Epithelial cell of prostate (primary cell): ENCODE results near the gene NAV1.
A peak's percentile ranks its signal among the peaks of the same experiment; 100 is the strongest.
"Not testable (repeated sequence)": the region's sequence is repeated elsewhere in the genome, so short reads cannot be mapped to it uniquely, and the experiment has no call there.

Experiments
- DNase-seq: peaks from one replicate; pipeline ENCODE4 v3.0.0-alpha.2; 2011; ENCODE audit warnings: low read depth, low spot score
- H3K27ac ChIP-seq: fragments of 450-650 bp; 2 replicates; pipeline ENCODE4 v1.5.1; 2017; ENCODE audit warnings: mild to moderate bottlenecking

The NAV1 gene

DNA sequence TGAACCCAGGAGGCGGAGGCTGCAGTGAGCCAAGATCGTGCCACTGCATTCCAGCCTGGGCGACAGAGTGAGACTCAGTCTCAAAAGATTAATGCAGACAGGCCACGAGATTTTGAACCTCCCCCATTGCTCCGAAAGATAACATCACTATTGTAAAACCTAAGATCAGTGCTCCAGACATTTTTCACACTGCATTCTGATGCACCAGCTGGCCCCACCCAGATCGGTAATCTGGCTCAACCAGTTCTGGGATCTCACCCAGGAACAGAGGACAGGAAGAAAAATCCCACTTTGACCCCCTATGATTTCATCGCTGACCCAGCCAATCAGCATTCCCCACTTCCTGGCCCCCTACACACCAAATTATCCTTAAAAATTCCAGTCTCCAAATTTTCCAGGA, 21.3 kb upstream of the NAV1 start:
- H3K27ac ChIP-seq: peak overlapping the region; percentile 69
- no peak for DNase-seq

DNA sequence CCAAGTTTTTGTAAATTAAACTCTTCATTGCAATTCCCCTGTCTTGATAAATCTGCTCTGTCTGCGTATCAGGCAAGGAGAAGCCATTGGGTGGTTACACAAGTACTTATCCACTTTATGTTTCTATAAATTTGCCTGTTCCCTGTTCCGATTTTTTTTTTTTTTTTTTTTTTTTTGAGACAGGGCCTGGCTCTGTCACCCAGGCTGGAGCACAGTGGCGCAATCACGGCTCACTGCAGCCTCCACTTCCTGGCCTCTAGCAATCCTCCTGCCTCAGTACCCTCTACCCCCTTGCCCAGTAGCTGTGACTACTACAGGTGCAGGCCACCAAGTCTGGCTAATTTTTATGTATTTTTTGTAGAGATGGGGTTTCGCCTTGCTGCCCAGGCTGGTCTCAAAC, 20.9 kb upstream of the NAV1 start:
- peak overlapping the region; percentile 69 for H3K27ac ChIP-seq
- no peak for DNase-seq

DNA sequence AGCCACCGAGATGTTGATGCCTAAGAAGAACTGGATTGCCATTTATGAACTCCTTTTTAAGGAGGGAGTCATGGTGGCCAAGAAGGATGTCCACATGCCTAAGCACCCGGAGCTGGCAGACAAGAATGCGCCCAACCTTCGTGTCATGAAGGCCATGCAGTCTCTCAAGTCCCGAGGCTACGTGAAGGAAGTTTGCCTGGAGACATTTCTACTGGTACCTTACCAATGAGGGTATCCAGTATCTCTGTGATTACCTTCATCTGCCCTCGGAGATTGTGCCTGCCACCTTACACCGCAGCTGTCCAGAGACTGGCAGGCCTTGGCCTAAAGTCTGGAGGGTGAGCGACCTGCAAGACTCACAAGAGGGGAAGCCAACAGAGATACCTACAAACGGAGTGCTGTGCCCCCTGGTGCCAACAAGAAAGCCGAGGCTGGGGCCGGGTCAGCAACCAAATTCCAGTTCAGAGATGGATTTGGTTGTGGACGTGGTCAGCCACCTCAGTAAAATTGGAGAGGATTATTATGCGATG, 18.8 kb upstream of the NAV1 start:
- H3K27ac ChIP-seq, DNase-seq: not testable (repeated sequence)

DNA sequence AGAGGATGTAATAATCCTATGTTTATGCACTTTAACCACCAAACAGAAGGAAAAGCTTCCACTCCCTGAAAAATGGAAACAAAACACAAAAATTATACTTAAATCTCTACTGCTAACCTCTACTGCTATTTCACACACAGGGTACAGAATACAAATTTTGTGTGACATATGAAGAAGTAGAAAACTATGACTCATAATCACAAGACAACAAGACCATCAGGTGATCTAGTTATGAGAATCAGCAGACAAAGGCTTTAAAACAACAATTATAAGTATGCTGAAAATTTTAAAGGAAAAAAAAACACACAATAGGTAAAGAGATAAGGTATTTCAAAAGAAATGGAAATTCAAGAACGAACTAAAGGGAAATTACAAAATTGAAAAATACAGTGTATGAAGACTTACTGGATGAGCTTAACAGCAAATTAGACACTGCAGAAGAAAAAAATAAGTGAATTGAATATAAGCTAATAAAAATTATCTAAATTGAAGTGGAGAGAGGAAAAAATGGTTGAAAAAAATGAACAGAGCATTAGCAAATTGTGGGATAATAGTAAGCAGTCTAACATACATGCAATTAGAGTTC, 13.6 kb upstream of the NAV1 start:
- no peak for DNase-seq
- no peak overlapping the region for H3K27ac ChIP-seq

DNA sequence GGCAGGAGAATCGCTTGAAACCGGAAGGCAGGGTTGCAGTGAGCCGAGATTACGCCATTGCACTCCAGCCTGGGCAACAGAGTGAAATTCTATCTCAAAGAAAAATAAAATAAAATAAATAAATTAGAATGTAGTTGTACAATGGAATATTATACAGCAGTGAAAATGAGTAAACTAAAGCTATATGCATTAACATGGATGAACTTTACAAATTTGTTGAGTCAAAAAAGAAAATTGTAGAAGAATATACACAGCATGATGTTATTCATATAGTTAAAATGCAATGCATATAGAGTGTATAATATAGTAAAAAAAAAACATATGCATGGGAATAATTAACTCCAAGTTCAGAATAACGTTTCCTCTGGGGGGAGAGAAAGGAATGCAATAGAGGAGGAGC, 11.0 kb upstream of the NAV1 start:
- DNase-seq: no peak
- no peak overlapping the region for H3K27ac ChIP-seq

DNA sequence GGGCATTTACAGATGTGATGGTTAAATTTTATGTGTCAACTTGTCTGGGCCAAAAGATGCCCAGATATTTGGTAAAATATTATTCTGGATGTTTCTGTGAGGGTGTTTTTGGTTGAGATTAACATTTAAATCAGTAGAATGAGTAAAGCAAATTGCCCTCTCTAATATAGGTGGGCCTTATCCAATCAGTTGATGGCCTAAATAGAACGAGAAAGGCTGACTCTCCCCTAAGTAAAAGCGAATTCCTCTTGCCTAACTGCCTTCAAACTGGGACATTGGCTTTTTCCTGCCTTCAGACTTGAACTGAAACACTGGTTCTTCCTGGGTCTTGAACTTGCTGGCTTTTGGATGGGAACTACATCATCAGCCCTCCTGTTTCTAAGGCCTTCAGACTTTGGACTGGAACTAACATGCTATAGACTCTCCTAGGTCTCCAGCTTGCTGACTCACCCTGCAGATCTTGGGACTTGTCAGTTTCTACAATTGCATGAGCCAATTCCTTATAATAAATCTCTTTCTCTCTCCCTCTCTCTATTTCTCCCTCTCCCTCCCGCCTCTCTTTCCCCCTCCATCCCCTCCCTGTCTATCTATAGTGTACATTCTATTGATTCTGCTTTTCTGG, 10.2 kb upstream of the NAV1 start:
- no peak for DNase-seq
- H3K27ac ChIP-seq: no peak overlapping the region

DNA sequence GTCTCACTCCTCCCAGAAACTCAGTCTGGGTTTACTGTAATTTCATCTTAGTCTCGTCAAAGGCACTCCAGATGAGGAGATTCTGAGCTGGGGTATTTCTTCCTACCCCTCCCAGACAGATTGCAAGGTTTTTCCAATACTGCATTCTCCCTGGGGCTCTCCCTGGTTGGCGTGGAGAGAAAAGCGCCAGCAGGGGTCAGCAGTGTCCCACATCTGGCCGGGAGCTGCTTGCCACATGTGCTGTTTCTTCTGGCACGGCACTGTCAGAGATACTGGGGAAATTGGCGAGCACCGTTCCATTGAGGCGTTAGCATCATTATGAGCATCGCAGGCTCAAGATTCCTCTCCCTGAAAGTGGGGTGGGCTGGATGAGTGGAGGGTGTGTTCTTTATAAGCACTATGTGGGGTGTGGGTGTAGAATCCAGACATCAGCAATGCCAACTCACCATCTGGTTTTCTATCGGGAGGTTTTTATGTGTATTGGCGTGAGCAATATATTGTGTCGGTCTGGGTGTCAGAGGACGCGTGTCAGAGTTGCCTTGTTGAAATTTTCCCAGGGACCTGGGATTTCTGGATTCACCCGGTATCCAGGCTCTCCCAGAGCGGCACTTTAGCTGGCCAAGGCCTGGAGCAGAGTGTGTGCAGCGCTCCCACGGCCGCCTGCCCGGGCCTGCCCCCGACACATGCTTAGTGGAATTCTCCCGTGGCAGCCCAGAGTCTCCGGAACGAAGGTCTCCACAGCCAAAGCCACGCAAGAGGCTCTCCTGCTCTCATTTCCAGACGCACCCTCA, 8.0 kb upstream of the NAV1 start:
- no peak overlapping the region for H3K27ac ChIP-seq
- DNase-seq: no peak

DNA sequence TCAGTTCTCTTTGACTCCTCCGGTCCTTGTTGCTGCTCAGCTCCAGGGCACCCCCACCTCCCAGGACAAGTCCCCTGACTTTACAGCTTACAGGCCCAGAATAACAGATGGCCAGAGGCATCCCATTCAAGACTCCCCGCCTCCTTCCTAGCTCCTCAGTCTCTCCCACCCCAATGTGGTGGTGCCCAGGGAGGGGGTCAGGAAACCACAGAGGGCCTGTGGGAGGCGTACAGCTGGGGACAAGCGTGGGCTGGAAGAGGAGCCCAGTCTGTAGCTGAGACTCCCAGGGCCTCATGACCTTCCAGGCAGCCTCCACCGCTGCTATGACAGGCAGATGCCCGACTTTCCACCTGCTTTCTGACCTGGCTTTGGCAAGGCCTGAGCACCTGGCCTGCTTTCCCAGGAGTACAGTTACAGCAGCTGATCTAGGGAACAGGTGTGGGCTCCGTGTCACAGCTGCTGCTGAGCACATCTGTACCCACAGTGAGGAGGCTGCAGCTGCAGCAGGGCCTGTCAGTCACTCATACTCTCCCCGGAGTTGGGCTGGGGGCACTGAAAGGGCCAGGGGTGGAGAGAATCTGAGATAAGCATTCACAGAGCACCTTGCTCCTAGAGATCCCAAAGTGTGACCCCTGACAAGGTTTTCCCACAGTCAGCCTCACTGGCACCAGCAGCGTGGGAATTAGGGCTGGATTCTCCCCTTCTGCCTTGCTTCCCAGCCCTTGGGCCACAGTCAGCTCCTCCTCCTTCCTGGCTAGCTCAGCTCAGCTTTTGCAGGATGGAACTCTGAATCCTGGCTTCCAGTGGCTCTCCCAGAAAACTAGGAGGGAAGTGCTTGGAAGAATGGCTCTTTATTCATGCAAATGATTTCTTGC, 7.1 kb upstream of the NAV1 start:
- H3K27ac ChIP-seq: no peak overlapping the region
- DNase-seq: no peak

DNA sequence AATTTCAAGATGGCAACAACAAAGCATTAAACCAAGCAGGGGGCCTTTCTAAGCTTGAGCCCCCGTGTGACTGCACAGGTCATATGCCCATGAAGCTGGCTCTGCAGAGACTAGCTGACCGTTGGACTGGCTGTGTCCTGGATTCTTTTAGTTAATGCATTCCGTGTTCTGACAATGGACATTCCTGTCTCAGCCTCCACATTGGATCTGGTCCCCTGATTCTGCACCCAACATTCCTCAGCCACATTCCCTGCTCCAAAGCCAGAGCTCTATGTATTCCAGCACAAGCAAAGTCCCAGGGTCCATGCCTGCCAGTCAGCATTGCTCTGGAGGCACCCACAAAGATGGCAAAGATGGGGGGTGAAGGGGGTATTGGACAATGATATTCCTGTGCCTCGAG, 5.1 kb upstream of the NAV1 start:
- H3K27ac ChIP-seq: no peak overlapping the region
- DNase-seq: no peak

DNA sequence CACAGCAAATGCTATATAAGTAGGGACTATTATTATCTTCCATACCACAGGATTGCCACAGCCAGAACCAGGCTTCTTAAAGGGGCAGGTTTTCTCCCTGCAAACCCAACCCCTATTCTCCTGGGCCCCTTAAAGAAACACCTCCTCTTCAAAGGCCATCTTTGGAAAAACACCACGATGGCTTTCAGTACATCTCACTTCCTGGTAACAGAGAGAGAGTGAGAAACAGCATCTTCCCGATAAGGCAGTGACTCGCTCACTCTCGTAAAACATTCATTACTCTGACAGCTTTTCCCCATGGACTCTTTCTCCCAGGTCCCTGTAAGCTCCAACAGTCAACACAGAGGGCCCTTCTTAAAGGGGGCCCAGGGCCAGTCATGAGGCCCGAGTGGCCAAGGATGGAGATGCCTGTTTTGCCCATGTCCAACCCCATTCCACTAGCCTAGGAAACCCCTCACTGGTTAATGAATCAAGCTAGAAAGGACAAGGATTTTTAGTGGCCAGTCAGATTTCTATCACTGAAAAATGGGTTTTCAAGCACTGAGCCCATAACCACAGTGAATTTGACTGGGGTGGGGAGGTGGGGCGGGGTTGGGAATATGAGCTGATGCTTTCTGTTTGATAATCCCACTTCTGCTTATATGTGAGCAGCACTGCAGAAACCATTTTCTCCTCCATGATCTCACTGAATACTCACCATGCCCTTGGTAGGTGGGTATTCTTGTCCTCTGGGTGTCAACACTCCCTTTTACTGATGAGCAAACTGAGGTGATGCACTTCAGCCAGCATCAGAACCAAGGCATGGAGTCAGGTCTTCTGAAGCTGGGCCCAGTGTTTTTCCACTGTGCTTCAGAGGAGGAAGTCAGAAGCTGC, 3.6 kb upstream of the NAV1 start:
- no peak overlapping the region for H3K27ac ChIP-seq
- DNase-seq: no peak

DNA sequence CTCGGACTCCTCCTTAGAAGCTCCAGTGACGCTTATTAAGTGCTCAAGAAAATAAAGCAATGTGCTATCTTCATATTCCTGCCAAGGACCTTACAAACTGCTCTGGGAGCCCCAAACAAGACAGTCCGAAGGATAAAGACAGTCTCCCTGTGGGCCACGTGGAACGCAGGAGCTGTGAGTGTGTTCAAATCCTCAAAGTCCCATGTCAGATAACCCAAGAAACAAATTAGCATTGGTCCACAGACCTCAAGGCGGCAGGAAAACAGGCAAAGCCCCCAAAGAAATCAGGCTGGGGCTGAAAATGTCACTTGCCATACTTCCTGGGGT, 3.0 kb upstream of the NAV1 start:
- H3K27ac ChIP-seq: no peak overlapping the region
- DNase-seq: no peak

DNA sequence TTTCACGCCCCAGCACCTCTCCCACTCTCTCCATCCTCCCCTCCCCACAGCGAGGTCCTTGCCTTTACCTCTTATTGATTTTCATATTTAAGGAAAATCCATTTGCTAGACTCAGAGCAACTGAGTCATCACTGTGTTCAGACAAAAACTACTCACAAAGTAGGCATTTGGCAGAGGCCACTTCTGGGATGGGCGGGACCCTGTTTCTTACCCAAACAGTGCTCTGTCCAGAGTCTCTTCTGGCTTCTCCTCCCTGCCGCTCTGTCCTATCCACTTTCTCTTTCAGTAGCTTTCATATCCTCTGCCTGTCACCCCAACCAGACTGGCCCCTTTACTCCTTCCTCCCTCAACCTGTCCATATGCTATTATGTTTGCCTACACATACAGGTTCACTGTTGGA, 2.4 kb upstream of the NAV1 start:
- H3K27ac ChIP-seq: no peak overlapping the region
- DNase-seq: no peak

DNA sequence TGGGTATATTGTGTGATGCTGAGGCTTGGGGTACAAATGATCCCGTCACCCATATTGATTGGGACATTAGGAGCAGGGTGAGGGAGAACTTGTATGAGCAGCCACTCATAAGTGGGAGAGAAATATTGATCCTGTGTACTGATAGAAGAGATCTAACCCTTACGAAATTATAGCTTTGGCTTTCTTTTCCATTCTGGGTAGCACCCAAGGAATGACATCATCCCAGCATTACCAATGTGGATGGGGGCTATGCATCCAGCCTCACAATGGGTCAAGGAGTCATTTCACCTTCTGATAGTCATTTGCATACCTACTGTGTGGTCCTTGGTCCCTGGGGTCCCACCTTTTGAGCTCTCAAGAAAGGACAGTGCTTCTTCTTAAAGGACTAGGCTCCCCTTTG, 1.9 kb upstream of the NAV1 start:
- no peak for DNase-seq
- H3K27ac ChIP-seq: no peak overlapping the region

DNA sequence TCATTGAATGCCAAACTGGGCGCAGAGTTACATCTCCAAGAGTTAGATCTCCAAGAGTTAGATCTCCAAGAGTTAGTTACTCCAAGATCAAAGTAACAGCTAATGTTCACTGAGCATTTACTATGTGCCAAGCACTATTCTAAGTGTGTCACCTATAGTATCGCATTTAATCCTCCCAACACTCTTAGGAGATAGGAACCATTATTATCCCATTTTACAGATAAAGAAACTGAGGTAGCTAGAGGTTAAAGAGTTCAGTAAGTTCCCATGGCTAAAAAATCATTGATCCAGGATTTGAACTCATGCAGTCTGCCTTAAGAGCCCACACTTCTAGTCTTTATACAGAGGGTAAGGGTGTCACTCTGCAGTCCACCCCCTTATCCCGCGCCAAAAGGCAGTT, 1.5 kb upstream of the NAV1 start:
- DNase-seq: no peak
- no peak overlapping the region for H3K27ac ChIP-seq

DNA sequence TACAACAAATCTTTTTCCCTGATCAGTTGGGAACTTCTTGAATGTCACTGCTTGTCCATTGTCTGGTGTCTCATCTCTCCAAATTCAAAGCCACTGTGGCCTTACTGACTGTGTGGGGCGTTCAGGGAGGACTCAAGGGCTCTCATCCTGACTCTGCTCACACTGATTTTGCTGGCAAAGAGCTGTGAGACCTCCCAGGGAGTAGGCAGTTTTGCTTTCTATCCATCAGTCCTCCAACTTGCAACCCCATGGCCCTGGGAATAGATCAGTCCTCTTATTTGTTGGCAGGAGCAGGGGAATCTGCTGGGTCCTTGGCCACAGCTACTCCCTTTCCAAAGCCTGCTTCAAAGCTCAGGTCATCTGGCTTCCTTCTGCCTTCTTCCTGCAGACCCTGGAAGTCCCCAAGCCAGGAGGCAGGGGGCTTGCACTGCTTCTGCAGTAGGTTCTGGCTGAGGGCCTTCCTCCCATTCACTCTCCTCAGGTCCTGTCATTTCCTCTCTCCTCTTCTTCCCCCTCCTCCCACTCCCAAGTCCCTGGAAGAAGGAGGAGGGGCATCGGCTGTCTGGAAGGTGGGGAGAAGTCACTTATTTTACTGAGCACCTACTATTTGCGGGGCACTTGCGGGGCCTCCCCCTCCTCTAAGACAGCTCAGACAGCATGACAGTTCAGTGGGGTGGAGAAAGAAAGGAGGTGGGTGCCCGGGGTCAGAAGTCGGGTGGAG, 876 bp upstream of the NAV1 start:
- H3K27ac ChIP-seq: no peak overlapping the region
- no peak for DNase-seq

DNA sequence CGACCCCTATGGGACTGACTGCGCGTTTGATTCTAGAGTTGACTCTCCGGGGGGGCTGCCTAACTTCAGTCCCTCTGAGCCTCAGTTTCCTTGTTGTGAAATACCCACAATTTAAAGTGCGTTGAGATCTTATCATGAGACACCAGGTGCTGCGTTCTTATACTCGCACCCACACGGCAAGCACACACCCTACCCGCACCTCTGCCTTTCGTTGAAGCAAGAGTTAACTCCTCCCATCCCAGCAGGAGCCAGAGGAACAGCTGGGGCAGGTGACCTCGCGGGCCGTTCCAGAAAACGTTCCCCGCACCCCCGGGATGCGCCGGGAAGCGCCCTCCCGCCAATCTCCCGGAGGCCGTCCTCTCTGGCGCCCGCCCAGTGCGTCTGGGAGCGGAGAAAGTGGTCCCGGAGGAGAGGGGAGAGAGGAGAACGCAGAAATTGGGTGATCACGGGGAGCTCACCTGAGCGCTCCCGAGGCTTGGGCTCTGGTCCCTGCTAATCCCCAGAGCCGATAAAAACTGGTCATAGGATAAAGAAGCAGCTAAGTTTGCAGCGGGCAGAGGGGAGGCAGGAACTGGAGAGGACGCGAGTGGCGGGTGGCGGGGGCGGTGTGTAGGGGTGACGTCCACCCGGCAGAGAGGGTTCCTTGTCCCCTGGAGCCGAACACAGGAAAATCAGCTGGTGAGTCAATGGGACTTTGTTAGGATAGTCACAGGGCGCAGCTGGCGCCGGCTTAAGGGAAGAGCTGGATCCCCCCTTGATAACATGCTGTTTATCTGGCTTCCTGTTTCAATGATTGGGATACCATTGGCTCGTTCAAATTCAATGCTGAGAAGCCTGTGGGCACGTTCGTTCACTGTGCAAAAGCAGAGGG, 869 bp downstream of the NAV1 start:
- DNase-seq: no peak
- no peak overlapping the region for H3K27ac ChIP-seq

DNA sequence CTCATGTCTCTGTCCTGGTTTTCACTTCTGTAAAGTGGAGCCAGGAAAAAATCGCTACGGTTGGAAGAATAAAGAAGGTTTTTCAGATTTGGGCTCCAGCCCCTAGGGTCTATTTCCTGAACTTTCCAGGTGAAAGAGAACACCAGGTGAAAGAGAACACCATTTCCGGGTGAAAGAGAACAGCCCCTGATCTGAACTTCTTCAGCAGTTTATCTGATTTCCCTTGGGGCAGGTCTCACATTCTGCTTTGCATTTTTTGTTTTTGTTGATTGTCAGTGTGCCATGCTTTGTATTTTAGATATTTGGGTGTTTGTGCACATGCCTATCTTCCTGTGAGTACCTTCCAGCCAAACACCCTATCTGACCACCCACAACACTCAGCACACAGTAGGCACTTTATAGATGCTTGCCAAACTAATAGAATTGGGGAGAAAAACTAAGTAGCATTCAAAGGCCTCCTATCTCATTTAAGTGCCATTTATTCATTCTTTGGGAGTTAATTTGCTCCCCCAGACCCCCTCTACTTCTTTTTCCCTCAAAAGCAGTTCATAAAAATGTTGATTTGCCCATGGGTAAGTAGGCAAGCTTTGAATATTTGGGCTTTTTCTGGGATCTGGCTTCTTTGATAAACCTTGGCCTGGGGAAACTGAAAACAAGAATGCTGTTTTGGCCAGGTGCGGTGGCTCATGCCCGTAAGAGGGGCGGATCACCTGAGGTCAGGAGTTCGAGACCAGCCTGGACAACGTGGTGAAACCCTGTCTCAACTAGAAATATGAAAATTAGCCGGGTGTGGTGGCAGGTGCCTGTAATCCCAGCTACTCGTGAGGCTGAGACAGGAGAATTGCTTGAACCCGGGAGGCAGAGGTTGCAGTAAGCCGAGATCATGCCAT, 2.2 kb downstream of the NAV1 start:
- DNase-seq: no peak
- no peak overlapping the region for H3K27ac ChIP-seq
